ENCODE measurements around the gene PTGIS. TPM values are rescaled to one million over a fixed set of nuclear protein-coding genes. Genes with fewer than 3 reads are reported as not detected.

The PTGIS gene
- polyA plus RNA-seq, 2 of the 4 experiments (the other 2 are of a cell fraction): 0.03 to 0.04 TPM

GRCh38 chr20:49599746-49600113 lies 31.8 kb upstream of the PTGIS start:
- H3K27ac ChIP-seq: peak overlapping the region in 1 of 2 experiments; percentile 58; a peak in 2 of 6 replicates
- WGBS (ENCODE audit: missing lambda C conversion rate): 91% methylated on average over 4 of the region's 4 CpGs
- no peak for ATAC-seq
- no peak overlapping the region for H3K4me2 ChIP-seq
- no peak for DNase-seq (ENCODE audit: low read depth in 1 of 2, low spot score in 1 of 2)
- ChIA-PET CTCF (interaction anchor here (1.1 to 8.8 kb wide), 8 partner anchors 10 to 250 kb away, joined by 3 to 83 read pairs (median 10); no protein-coding TSS in a partner anchor), POLR2A (no interaction called here)
- H3K9me3 ChIP-seq: no peaks in the 10 kb centered on the region
- peaks cover 28% of the 10 kb centered on the region for H3K4me1 ChIP-seq
- no peak overlapping the region for H3K4me3 ChIP-seq
- no peak for FAIRE-seq
- no peak for TF ChIP-seq FOXS1 (CRISPR knock-in tag; IDR thresholded peaks at IDR 0.05)
- TF ChIP-seq KDM1A (IDR thresholded peaks at IDR 0.05; ENCODE audit: low read depth): 0 out of 2 replicates have a peak, but pooled peaks have one; percentile 28

GRCh38 chr20:49597825-49598395 lies 30.0 kb upstream of the PTGIS start:
- Histone ChIP-seq H3K9me3 (no peaks in the 10 kb centered on the region), H3K4me1 (peaks cover 30% of the 10 kb centered on the region), H3K4me3 (no peak overlapping the region), H3K4me2 (no peak overlapping the region), H3K27ac (no peak overlapping the region)
- CTCF ChIA-PET: interaction anchor here (0.9 to 8.8 kb wide), 4 partner anchors 12 to 59 kb away, joined by 3 to 83 read pairs (median 25); no protein-coding TSS in a partner anchor
- no peak for DNase-seq (ENCODE audit: low read depth in 1 of 2, low spot score in 1 of 2)
- WGBS (ENCODE audit: missing lambda C conversion rate): 90% methylated on average over 4 of the region's 4 CpGs
- ATAC-seq: no peak
- POLR2A ChIA-PET: no interaction called here
- no peak for FAIRE-seq
- TF ChIP-seq CEBPB (IDR thresholded peaks at IDR 0.05) (peak in 1 of 2 experiments; percentile 47; a peak in 3 of 4 replicates), HDAC2 (IDR thresholded peaks at IDR 0.05) (0 out of 2 replicates have a peak, but pooled peaks have one; percentile 51), NFE2L2 (conservative IDR thresholded peaks at IDR 0.05; ENCODE audit: low read length) (no peak)

GRCh38 chr20:49595811-49596561 lies 28.0 kb upstream of the PTGIS start:
- H3K4me1 ChIP-seq: peaks cover 36% of the 10 kb centered on the region
- H3K9me3 ChIP-seq: no peaks in the 10 kb centered on the region
- 71% methylated on average over 14 of the region's 15 CpGs for WGBS (ENCODE audit: missing lambda C conversion rate)
- peak overlapping the region; percentile 53 to 78 for H3K27ac ChIP-seq
- no peak for FAIRE-seq
- no peak for DNase-seq (ENCODE audit: low read depth in 1 of 2, low spot score in 1 of 2)
- ATAC-seq: peak; percentile 16 to 18; a peak in 3 of 6 replicates
- ChIA-PET POLR2A (interaction anchor here (0.6 kb wide), 1 partner anchor 12 kb away, joined by 3 read pairs; no protein-coding TSS in a partner anchor), CTCF (interaction anchor here (0.7 to 8.8 kb wide), 12 partner anchors 8 to 283 kb away, joined by 3 to 83 read pairs (median 6); no protein-coding TSS in a partner anchor)
- H3K4me2 ChIP-seq: peak overlapping the region; percentile 31
- H3K4me3 ChIP-seq: no peak overlapping the region
- TF ChIP-seq HOXB13 (CRISPR knock-in tag; IDR thresholded peaks at IDR 0.05; ENCODE audit: low read depth) (no peak), CHD2 (IDR thresholded peaks at IDR 0.05; ENCODE audit: low read length, partially characterized antibody) (no peak), TFCP2L1 (CRISPR knock-in tag; IDR thresholded peaks at IDR 0.05) (no peak)

GRCh38 chr20:49595346-49595745 lies 27.4 kb upstream of the PTGIS start:
- DNase-seq (ENCODE audit: low read depth in 1 of 2, low spot score in 1 of 2) (no peak), ATAC-seq (no peak), FAIRE-seq (no peak)
- 90% methylated on average over 10 of the region's 10 CpGs for WGBS (ENCODE audit: missing lambda C conversion rate)
- Histone ChIP-seq H3K9me3 (no peaks in the 10 kb centered on the region), H3K27ac (peak overlapping the region; percentile 53 to 78), H3K4me1 (peaks cover 37% of the 10 kb centered on the region), H3K4me2 (no peak overlapping the region; the same call in 2 of the 3 replicates), H3K4me3 (no peak overlapping the region)
- CTCF ChIA-PET: interaction anchor here (1.0 to 8.8 kb wide), 8 partner anchors 9 to 216 kb away, joined by 4 to 83 read pairs (median 10); no protein-coding TSS in a partner anchor
- POLR2A ChIA-PET: no interaction called here
- no peak for TF ChIP-seq SMC3 (IDR thresholded peaks at IDR 0.05)
- no peak for TF ChIP-seq ESRRA (IDR thresholded peaks at IDR 0.05; ENCODE audit: borderline replicate concordance, low read length)
- TF ChIP-seq TP53 (CRISPR knock-in tag; IDR thresholded peaks at IDR 0.05): no peak
- TF ChIP-seq BHLHE40 (IDR thresholded peaks at IDR 0.05; ENCODE audit: low read depth, low read length): no peak
- no peak for TF ChIP-seq SREBF2 (IDR thresholded peaks at IDR 0.05)
- TF ChIP-seq HOXB13 (CRISPR knock-in tag; IDR thresholded peaks at IDR 0.05; ENCODE audit: low read depth): no peak
- no peak for TF ChIP-seq NFE2L2 (conservative IDR thresholded peaks at IDR 0.05; ENCODE audit: low read length)
- TF ChIP-seq MAFK (IDR thresholded peaks at IDR 0.05; ENCODE audit: partially characterized antibody): no peak
- no peak for TF ChIP-seq ZFP36 (IDR thresholded peaks at IDR 0.05; ENCODE audit: borderline replicate concordance, partially characterized antibody)
- no peak for TF ChIP-seq ELK1 (IDR thresholded peaks at IDR 0.05; ENCODE audit: low read depth, low read length)
- no peak for TF ChIP-seq HOXB5 (CRISPR knock-in tag; IDR thresholded peaks at IDR 0.05)
- no peak for TF ChIP-seq FOXS1 (CRISPR knock-in tag; IDR thresholded peaks at IDR 0.05)
- no peak for TF ChIP-seq MYC (IDR thresholded peaks at IDR 0.05; ENCODE audit: borderline replicate concordance, low read length)
- TF ChIP-seq RCOR1 (IDR thresholded peaks at IDR 0.05; ENCODE audit: low read depth, low read length): no peak
- no peak for TF ChIP-seq CHD2 (IDR thresholded peaks at IDR 0.05; ENCODE audit: low read length, partially characterized antibody)
- no peak for TF ChIP-seq MAZ (IDR thresholded peaks at IDR 0.05; ENCODE audit: borderline replicate concordance, low read depth, low read length)
- no peak for TF ChIP-seq HMGXB4 (CRISPR knock-in tag; IDR thresholded peaks at IDR 0.05; ENCODE audit: borderline replicate concordance)
- TF ChIP-seq JUNB (IDR thresholded peaks at IDR 0.05): no peak
- TF ChIP-seq FOSB (CRISPR knock-in tag; IDR thresholded peaks at IDR 0.05): no peak
- TF ChIP-seq HOXA7 (CRISPR knock-in tag; IDR thresholded peaks at IDR 0.05): no peak
